IPS-15b (cell line): ENCODE data around the gene ARTN.

Experiments
- H3K27me3 ChIP-seq: one replicate; pipeline ENCODE4 v1.6.1; 2013; ENCODE audit warnings: low read length; ENCODE audit not compliant: control insufficient read depth, insufficient read depth
- H3K36me3 ChIP-seq: one replicate; pipeline ENCODE4 v1.6.1; 2013; ENCODE audit warnings: low read length; ENCODE audit not compliant: control insufficient read depth, insufficient read depth
- H3K4me1 ChIP-seq: one replicate; pipeline ENCODE4 v1.6.1; 2013; ENCODE audit warnings: mild to moderate bottlenecking, low read length; ENCODE audit not compliant: control insufficient read depth, insufficient read depth
- H3K4me3 ChIP-seq: one replicate; pipeline ENCODE4 v1.5.1; 2013; ENCODE audit warnings: low read depth, low read length
- H3K9ac ChIP-seq: one replicate; pipeline ENCODE4 v1.6.1; 2013; ENCODE audit warnings: low read depth, mild to moderate bottlenecking, low read length
- H3K9me3 ChIP-seq: one replicate; pipeline ENCODE4 v1.6.1; 2013; ENCODE audit warnings: mild to moderate bottlenecking, low read length; ENCODE audit not compliant: control insufficient read depth, insufficient read depth

Gene ARTN

GRCh38 chr1:43933386-43934100 lies at the start of gene ARTN:
Gene ARTN (plus strand): TSS chr1:43933801. CDS start chr1:43935657, 1,856 bp downstream.
- H3K27me3 ChIP-seq = peaks cover 13% of the 10 kb centered on the region
- H3K36me3 ChIP-seq = peaks cover 6% of the 10 kb centered on the region
- peaks cover 24% of the 10 kb centered on the region for H3K4me1 ChIP-seq
- H3K4me3 ChIP-seq = peak within 1 kb of the TSS; percentile 77
- no peaks in the 10 kb centered on the region for H3K9me3 ChIP-seq
- peak within 1 kb of the TSS; percentile 70 for H3K9ac ChIP-seq

GRCh38 chr1:43885279-43885801 lies 48.3 kb upstream of the ARTN start:
- H3K9me3 ChIP-seq = no peaks in the 10 kb centered on the region
- H3K9ac ChIP-seq = no peak overlapping the region

GRCh38 chr1:43887748-43888147 lies 45.9 kb upstream of the ARTN start:
- H3K9ac ChIP-seq = no peak overlapping the region
- peaks cover 15% of the 10 kb centered on the region for H3K4me1 ChIP-seq
- H3K9me3 ChIP-seq = no peaks in the 10 kb centered on the region
- H3K36me3 ChIP-seq = no peaks in the 10 kb centered on the region
- H3K27me3 ChIP-seq = no peaks in the 10 kb centered on the region
- no peak overlapping the region for H3K4me3 ChIP-seq

More at GRCh38 chr1:43885279-43885801, 48.3 kb upstream of the ARTN start:
- Histone ChIP-seq H3K36me3 (no peaks in the 10 kb centered on the region), H3K4me1 (peaks cover 18% of the 10 kb centered on the region), H3K27me3 (no peaks in the 10 kb centered on the region), H3K4me3 (no peak overlapping the region)

GRCh38 chr1:43890815-43891214 lies 42.8 kb upstream of the ARTN start:
- H3K9ac ChIP-seq = no peak overlapping the region
- H3K9me3 ChIP-seq = no peaks in the 10 kb centered on the region
- no peak overlapping the region for H3K4me3 ChIP-seq
- no peaks in the 10 kb centered on the region for H3K27me3 ChIP-seq
- H3K36me3 ChIP-seq = no peaks in the 10 kb centered on the region
- H3K4me1 ChIP-seq = peaks cover 7% of the 10 kb centered on the region

GRCh38 chr1:43893006-43893405 lies 40.6 kb upstream of the ARTN start:
- peak overlapping the region; percentile 8 for H3K9ac ChIP-seq
- no peaks in the 10 kb centered on the region for H3K36me3 ChIP-seq
- no peaks in the 10 kb centered on the region for H3K9me3 ChIP-seq
- no peaks in the 10 kb centered on the region for H3K4me1 ChIP-seq
- H3K4me3 ChIP-seq = no peak overlapping the region
- no peaks in the 10 kb centered on the region for H3K27me3 ChIP-seq

GRCh38 chr1:43898981-43899380 lies 34.6 kb upstream of the ARTN start:
- H3K4me3 ChIP-seq = no peak overlapping the region
- H3K4me1 ChIP-seq = no peaks in the 10 kb centered on the region
- H3K36me3 ChIP-seq = no peaks in the 10 kb centered on the region
- no peaks in the 10 kb centered on the region for H3K9me3 ChIP-seq
- no peak overlapping the region for H3K9ac ChIP-seq
- no peaks in the 10 kb centered on the region for H3K27me3 ChIP-seq

- Histone ChIP-seq H3K4me1 (no peaks in the 10 kb centered on the region), H3K4me3 (no peak overlapping the region), H3K36me3 (no peaks in the 10 kb centered on the region), H3K9me3 (no peaks in the 10 kb centered on the region), H3K9ac (no peak overlapping the region), H3K27me3 (no peaks in the 10 kb centered on the region)
Observed at GRCh38 chr1:43900386-43900785, 33.2 kb upstream of the ARTN start.

GRCh38 chr1:43901196-43901961 lies 32.2 kb upstream of the ARTN start:
- no peak overlapping the region for H3K4me3 ChIP-seq
- no peaks in the 10 kb centered on the region for H3K36me3 ChIP-seq
- H3K9ac ChIP-seq = no peak overlapping the region
- H3K4me1 ChIP-seq = no peaks in the 10 kb centered on the region
- H3K9me3 ChIP-seq = no peaks in the 10 kb centered on the region
- no peaks in the 10 kb centered on the region for H3K27me3 ChIP-seq

- H3K9me3 ChIP-seq = no peaks in the 10 kb centered on the region
- no peaks in the 10 kb centered on the region for H3K27me3 ChIP-seq
- H3K4me1 ChIP-seq = no peaks in the 10 kb centered on the region
- no peaks in the 10 kb centered on the region for H3K36me3 ChIP-seq
- H3K9ac ChIP-seq = no peak overlapping the region
- no peak overlapping the region for H3K4me3 ChIP-seq
Observed at GRCh38 chr1:43902058-43902831, 31.4 kb upstream of the ARTN start.

GRCh38 chr1:43904660-43905551 lies 28.7 kb upstream of the ARTN start:
- H3K9ac ChIP-seq = no peak overlapping the region
- no peaks in the 10 kb centered on the region for H3K4me1 ChIP-seq
- no peaks in the 10 kb centered on the region for H3K36me3 ChIP-seq
- no peak overlapping the region for H3K4me3 ChIP-seq
- no peaks in the 10 kb centered on the region for H3K27me3 ChIP-seq
- H3K9me3 ChIP-seq = no peaks in the 10 kb centered on the region

GRCh38 chr1:43908226-43908625 lies 25.4 kb upstream of the ARTN start:
- H3K9ac ChIP-seq = no peak overlapping the region
- H3K4me1 ChIP-seq = peaks cover 9% of the 10 kb centered on the region
- H3K27me3 ChIP-seq = no peaks in the 10 kb centered on the region
- H3K4me3 ChIP-seq = no peak overlapping the region
- no peaks in the 10 kb centered on the region for H3K36me3 ChIP-seq
- no peaks in the 10 kb centered on the region for H3K9me3 ChIP-seq
